HepG2 (cell line): Measurements from ENCODE around the gene HSPB7. TPM values are rescaled to one million over a fixed set of nuclear protein-coding genes. Genes with fewer than 3 reads are reported as not detected.

Experiments
- ARNT2 ChIP-seq: sonication (generic); formaldehyde crosslinking; IDR thresholded peaks from 2 replicates; pipeline ENCODE4 v1.8.0; 2022; ENCODE audit warnings: mild to moderate bottlenecking, low read depth, missing genetic modification reagents, moderate library complexity
- HOXD1 ChIP-seq: sonication (generic); formaldehyde crosslinking; IDR thresholded peaks from 2 replicates; pipeline ENCODE4 v1.5.0; 2020; ENCODE audit warnings: missing genetic modification reagents
- KLF12 ChIP-seq: sonication (generic); formaldehyde crosslinking; IDR thresholded peaks from 2 replicates; pipeline ENCODE4 v1.4.0; 2020; ENCODE audit warnings: missing genetic modification reagents, borderline replicate concordance
- SMYD3 ChIP-seq: sonication (generic); formaldehyde crosslinking; IDR thresholded peaks from 2 replicates; pipeline ENCODE4 v1.8.1; 2023; ENCODE audit warnings: mild to moderate bottlenecking, missing genetic modification reagents
- ZNF337 ChIP-seq: sonication (generic); formaldehyde crosslinking; IDR thresholded peaks from 2 replicates; pipeline ENCODE4 v1.5.1; 2020; ENCODE audit warnings: missing genetic modification reagents, low read depth, mild to moderate bottlenecking, borderline replicate concordance
- ZNF501 ChIP-seq: sonication (generic); formaldehyde crosslinking; IDR thresholded peaks from 2 replicates; pipeline ENCODE4 v1.5.1; 2020; ENCODE audit warnings: mild to moderate bottlenecking, moderate library complexity, missing genetic modification reagents
- ZNF75D ChIP-seq: sonication (generic); formaldehyde crosslinking; IDR thresholded peaks from 2 replicates; pipeline ENCODE4 v1.8.1; 2023; ENCODE audit warnings: missing genetic modification reagents, mild to moderate bottlenecking, borderline replicate concordance
- polyA plus RNA-seq, 8 experiments: library from polyadenylated mRNA; depleted of rRNA in 3 of 8; stranded (reverse) in 7 of 8; unstranded in 1 of 8; fragments of >200 nt; fragmentation: Illumina TruSeq in 4 of 8; extraction: Trizol in 4 of 8; gene quantifications; 2 replicates each; pipeline versions ENCODE4 v1.2.1 to v1.2.3, GENCODE V29; 2011 to 2016; ENCODE audit warnings: low read depth in 4 of 8, missing spikeins in 1 of 8, mixed read lengths in 1 of 8; ENCODE audit not compliant: insufficient read depth in 1 of 8
- total RNA-seq, 5 experiments: library from RNA; depleted of rRNA; stranded (reverse); fragments of >200 nt; fragmentation: Illumina TruSeq; extraction: Trizol; gene quantifications; 2 replicates each; pipeline ENCODE4 v1.2.3, GENCODE V29; 2016; ENCODE audit warnings: low read depth in 1 of 5
- TF ChIP-seq, protein P1 (sequence below): sonication (generic); formaldehyde crosslinking; IDR thresholded peaks from 2 replicates; pipeline ENCODE4 v1.5.0; 2020; ENCODE audit warnings: mild to moderate bottlenecking, missing genetic modification reagents, borderline replicate concordance
- TF ChIP-seq, protein P2 (sequence below), 2 experiments: sonication (generic) in 1 of 2; formaldehyde crosslinking in 1 of 2; IDR thresholded peaks; 2 replicates each; pipeline versions ENCODE4 v1.6.1 to v1.9.0; 2014 to 2022; ENCODE audit warnings: antibody characterized with exemption in 1 of 2, borderline replicate concordance in 1 of 2, inconsistent platforms in 1 of 2, low read depth in 1 of 2, missing genetic modification reagents in 1 of 2
- TF ChIP-seq, protein P3 (sequence below): sonication (generic); formaldehyde crosslinking; IDR thresholded peaks from 2 replicates; pipeline ENCODE4 v1.5.0; 2020; ENCODE audit warnings: mild to moderate bottlenecking, missing genetic modification reagents, moderate library complexity
- TF ChIP-seq, protein P4 (sequence below): sonication (generic); formaldehyde crosslinking; IDR thresholded peaks from 2 replicates; pipeline ENCODE4 v1.4.0; 2020; ENCODE audit warnings: mild to moderate bottlenecking, low read depth, missing genetic modification reagents

HSPB7 gene
- total and polyA plus RNA-seq, 2 of the 13 experiments (the other 11 are each of a cell fraction or from before 2014, with no cell fraction given), result 0.20 TPM; not detected in 1

DNA sequence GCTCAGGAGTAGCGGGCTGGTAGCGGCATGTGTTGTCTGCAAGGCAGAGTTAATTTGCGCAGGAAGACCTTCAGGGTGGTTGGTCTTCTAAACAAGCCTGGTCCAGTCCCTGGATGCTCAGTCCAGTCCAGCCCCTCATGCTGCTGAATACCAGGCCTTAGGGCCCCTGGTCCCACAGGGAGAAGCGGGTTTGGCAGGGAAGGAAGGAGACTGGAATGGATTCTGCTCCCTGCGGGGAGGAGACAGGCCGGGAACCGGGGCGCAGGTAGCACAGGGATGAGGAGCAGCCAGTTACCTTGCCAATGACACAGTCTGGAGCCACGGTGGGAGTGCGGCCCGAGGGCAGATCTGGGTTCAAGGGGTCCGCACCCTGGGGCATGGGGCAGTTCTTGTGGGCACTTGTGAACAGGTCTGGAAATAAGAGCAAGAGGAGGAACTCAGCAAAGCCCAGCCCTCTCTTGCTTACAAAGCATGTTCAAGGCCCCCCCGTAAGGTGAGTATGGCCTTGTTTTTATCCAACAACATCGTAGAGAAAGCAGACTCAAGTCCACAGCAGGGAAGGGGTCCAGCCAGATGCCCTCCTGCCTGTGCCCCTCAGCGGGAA, 45.5 kb upstream of the HSPB7 start (continued):
- TF ChIP-seq, protein P1, sequence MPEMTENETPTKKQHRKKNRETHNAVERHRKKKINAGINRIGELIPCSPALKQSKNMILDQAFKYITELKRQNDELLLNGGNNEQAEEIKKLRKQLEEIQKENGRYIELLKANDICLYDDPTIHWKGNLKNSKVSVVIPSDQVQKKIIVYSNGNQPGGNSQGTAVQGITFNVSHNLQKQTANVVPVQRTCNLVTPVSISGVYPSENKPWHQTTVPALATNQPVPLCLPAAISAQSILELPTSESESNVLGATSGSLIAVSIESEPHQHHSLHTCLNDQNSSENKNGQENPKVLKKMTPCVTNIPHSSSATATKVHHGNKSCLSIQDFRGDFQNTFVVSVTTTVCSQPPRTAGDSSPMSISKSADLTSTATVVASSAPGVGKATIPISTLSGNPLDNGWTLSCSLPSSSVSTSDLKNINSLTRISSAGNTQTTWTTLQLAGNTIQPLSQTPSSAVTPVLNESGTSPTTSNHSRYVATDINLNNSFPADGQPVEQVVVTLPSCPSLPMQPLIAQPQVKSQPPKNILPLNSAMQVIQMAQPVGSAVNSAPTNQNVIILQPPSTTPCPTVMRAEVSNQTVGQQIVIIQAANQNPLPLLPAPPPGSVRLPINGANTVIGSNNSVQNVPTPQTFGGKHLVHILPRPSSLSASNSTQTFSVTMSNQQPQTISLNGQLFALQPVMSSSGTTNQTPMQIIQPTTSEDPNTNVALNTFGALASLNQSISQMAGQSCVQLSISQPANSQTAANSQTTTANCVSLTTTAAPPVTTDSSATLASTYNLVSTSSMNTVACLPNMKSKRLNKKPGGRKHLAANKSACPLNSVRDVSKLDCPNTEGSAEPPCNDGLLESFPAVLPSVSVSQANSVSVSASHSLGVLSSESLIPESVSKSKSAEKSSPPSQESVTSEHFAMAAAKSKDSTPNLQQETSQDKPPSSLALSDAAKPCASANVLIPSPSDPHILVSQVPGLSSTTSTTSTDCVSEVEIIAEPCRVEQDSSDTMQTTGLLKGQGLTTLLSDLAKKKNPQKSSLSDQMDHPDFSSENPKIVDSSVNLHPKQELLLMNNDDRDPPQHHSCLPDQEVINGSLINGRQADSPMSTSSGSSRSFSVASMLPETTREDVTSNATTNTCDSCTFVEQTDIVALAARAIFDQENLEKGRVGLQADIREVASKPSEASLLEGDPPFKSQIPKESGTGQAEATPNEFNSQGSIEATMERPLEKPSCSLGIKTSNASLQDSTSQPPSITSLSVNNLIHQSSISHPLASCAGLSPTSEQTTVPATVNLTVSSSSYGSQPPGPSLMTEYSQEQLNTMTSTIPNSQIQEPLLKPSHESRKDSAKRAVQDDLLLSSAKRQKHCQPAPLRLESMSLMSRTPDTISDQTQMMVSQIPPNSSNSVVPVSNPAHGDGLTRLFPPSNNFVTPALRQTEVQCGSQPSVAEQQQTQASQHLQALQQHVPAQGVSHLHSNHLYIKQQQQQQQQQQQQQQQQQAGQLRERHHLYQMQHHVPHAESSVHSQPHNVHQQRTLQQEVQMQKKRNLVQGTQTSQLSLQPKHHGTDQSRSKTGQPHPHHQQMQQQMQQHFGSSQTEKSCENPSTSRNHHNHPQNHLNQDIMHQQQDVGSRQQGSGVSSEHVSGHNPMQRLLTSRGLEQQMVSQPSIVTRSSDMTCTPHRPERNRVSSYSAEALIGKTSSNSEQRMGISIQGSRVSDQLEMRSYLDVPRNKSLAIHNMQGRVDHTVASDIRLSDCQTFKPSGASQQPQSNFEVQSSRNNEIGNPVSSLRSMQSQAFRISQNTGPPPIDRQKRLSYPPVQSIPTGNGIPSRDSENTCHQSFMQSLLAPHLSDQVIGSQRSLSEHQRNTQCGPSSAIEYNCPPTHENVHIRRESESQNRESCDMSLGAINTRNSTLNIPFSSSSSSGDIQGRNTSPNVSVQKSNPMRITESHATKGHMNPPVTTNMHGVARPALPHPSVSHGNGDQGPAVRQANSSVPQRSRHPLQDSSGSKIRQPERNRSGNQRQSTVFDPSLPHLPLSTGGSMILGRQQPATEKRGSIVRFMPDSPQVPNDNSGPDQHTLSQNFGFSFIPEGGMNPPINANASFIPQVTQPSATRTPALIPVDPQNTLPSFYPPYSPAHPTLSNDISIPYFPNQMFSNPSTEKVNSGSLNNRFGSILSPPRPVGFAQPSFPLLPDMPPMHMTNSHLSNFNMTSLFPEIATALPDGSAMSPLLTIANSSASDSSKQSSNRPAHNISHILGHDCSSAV, result no peak
- TF ChIP-seq ZNF501, result no peak
- TF ChIP-seq, protein P2, sequence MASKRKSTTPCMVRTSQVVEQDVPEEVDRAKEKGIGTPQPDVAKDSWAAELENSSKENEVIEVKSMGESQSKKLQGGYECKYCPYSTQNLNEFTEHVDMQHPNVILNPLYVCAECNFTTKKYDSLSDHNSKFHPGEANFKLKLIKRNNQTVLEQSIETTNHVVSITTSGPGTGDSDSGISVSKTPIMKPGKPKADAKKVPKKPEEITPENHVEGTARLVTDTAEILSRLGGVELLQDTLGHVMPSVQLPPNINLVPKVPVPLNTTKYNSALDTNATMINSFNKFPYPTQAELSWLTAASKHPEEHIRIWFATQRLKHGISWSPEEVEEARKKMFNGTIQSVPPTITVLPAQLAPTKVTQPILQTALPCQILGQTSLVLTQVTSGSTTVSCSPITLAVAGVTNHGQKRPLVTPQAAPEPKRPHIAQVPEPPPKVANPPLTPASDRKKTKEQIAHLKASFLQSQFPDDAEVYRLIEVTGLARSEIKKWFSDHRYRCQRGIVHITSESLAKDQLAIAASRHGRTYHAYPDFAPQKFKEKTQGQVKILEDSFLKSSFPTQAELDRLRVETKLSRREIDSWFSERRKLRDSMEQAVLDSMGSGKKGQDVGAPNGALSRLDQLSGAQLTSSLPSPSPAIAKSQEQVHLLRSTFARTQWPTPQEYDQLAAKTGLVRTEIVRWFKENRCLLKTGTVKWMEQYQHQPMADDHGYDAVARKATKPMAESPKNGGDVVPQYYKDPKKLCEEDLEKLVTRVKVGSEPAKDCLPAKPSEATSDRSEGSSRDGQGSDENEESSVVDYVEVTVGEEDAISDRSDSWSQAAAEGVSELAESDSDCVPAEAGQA (IDR thresholded peaks at IDR 0.05; ENCODE audit: low read depth), result no peak
- TF ChIP-seq, protein P2 (CRISPR knock-in tag; IDR thresholded peaks at IDR 0.05; ENCODE audit: borderline replicate concordance), result no peak
- TF ChIP-seq, protein P3, sequence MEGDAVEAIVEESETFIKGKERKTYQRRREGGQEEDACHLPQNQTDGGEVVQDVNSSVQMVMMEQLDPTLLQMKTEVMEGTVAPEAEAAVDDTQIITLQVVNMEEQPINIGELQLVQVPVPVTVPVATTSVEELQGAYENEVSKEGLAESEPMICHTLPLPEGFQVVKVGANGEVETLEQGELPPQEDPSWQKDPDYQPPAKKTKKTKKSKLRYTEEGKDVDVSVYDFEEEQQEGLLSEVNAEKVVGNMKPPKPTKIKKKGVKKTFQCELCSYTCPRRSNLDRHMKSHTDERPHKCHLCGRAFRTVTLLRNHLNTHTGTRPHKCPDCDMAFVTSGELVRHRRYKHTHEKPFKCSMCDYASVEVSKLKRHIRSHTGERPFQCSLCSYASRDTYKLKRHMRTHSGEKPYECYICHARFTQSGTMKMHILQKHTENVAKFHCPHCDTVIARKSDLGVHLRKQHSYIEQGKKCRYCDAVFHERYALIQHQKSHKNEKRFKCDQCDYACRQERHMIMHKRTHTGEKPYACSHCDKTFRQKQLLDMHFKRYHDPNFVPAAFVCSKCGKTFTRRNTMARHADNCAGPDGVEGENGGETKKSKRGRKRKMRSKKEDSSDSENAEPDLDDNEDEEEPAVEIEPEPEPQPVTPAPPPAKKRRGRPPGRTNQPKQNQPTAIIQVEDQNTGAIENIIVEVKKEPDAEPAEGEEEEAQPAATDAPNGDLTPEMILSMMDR (CRISPR knock-in tag), result no peak
- no peak for TF ChIP-seq ZNF337
- no peak for TF ChIP-seq SMYD3
- TF ChIP-seq ARNT2 (CRISPR knock-in tag), result no peak
- TF ChIP-seq, protein P4, sequence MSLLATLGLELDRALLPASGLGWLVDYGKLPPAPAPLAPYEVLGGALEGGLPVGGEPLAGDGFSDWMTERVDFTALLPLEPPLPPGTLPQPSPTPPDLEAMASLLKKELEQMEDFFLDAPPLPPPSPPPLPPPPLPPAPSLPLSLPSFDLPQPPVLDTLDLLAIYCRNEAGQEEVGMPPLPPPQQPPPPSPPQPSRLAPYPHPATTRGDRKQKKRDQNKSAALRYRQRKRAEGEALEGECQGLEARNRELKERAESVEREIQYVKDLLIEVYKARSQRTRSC (CRISPR knock-in tag), result no peak
- TF ChIP-seq HOXD1 (CRISPR knock-in tag), result no peak
- TF ChIP-seq ZNF75D, result no peak
- TF ChIP-seq KLF12 (CRISPR knock-in tag), result no peak
